Skin of body (tissue), 2 donors: ENCODE measurements around the gene MOCS2. TPM values are rescaled to one million over a fixed set of nuclear protein-coding genes. Genes with fewer than 3 reads are reported as not detected.

ENCODE experiments used
- DNase-seq: peaks from one replicate; lab custom pipeline; 2025; lab: John Stamatoyannopoulos, UW
- total RNA-seq: library from RNA; depleted of rRNA; stranded (reverse); fragments of >200 nt; gene quantifications from one replicate; pipeline ENCODE4 v1.2.3, GENCODE V29; 2014

The MOCS2 gene
- total RNA-seq, 1 donor from 2014 or later: 25.5 TPM

- no peak for DNase-seq
These were observed 57.1 kb downstream of the MOCS2 start for GRCh38 chr5:53052499-53052898.

GRCh38 chr5:53048248-53048647, 61.3 kb downstream of the MOCS2 start:
- no peak for DNase-seq

Other genes starting within 250 kb of the MOCS2 start
- 36.5 TPM for gene ITGA2, start 120.4 kb downstream of the MOCS2 start, total RNA-seq